Liver (tissue), 3 donors: ENCODE measurements around the gene DCBLD2.

ENCODE experiments used
- CTCF ChIP-seq: fragments of 150-350 bp; IDR thresholded peaks from 2 replicates; pipeline ENCODE4 v1.5.1; 2017; ENCODE audit warnings: improper control_type of control experiment, low read depth, low read length; ENCODE audit not compliant: missing input control
- GABPA ChIP-seq, 2 donors: IDR thresholded peaks in 1 of 2; conservative IDR thresholded peaks in 1 of 2; 2 replicates each; pipeline ENCODE4 v1.6.1; 2016; ENCODE audit warnings: antibody characterized with exemption in 2 of 2, mild to moderate bottlenecking in 1 of 2, moderate library complexity in 1 of 2
- JUND ChIP-seq, 2 donors: IDR thresholded peaks; 2 replicates each; pipeline ENCODE4 v1.6.1; 2016; ENCODE audit warnings: antibody characterized with exemption in 2 of 2
- RAD21 ChIP-seq, 2 donors: IDR thresholded peaks; 2 replicates each; pipeline ENCODE4 v1.6.1; 2016; ENCODE audit warnings: antibody characterized with exemption in 2 of 2, mild to moderate bottlenecking in 2 of 2
- SP1 ChIP-seq: IDR thresholded peaks from 2 replicates; pipeline ENCODE4 v1.6.1; 2018; ENCODE audit warnings: antibody characterized with exemption, mild to moderate bottlenecking
- YY1 ChIP-seq: IDR thresholded peaks from 2 replicates; pipeline ENCODE4 v1.6.1; 2016; ENCODE audit warnings: antibody characterized with exemption, mild to moderate bottlenecking
- TF ChIP-seq, protein P1 (sequence below): IDR thresholded peaks from 2 replicates; pipeline ENCODE4 v1.6.1; 2016; ENCODE audit warnings: antibody characterized with exemption, mild to moderate bottlenecking
- TF ChIP-seq, protein P2 (sequence below): IDR thresholded peaks from 2 replicates; pipeline ENCODE4 v1.6.1; 2016; ENCODE audit warnings: antibody characterized with exemption
- TF ChIP-seq, protein P3 (sequence below): IDR thresholded peaks from 2 replicates; pipeline ENCODE4 v1.6.1; 2016; ENCODE audit warnings: antibody characterized with exemption
- TF ChIP-seq, protein P4 (sequence below): IDR thresholded peaks from 2 replicates; pipeline ENCODE4 v1.6.1; 2016; ENCODE audit warnings: antibody characterized with exemption
- donor health status: healthy.
- donor health status: healthy.

GRCh38 chr3:98894791-98895576 lies 6.5 kb downstream of the DCBLD2 start:
- no peak for TF ChIP-seq CTCF
- TF ChIP-seq JUND (IDR thresholded peaks at IDR 0.05) = no peak
- TF ChIP-seq YY1 = no peak
- TF ChIP-seq, protein P1, sequence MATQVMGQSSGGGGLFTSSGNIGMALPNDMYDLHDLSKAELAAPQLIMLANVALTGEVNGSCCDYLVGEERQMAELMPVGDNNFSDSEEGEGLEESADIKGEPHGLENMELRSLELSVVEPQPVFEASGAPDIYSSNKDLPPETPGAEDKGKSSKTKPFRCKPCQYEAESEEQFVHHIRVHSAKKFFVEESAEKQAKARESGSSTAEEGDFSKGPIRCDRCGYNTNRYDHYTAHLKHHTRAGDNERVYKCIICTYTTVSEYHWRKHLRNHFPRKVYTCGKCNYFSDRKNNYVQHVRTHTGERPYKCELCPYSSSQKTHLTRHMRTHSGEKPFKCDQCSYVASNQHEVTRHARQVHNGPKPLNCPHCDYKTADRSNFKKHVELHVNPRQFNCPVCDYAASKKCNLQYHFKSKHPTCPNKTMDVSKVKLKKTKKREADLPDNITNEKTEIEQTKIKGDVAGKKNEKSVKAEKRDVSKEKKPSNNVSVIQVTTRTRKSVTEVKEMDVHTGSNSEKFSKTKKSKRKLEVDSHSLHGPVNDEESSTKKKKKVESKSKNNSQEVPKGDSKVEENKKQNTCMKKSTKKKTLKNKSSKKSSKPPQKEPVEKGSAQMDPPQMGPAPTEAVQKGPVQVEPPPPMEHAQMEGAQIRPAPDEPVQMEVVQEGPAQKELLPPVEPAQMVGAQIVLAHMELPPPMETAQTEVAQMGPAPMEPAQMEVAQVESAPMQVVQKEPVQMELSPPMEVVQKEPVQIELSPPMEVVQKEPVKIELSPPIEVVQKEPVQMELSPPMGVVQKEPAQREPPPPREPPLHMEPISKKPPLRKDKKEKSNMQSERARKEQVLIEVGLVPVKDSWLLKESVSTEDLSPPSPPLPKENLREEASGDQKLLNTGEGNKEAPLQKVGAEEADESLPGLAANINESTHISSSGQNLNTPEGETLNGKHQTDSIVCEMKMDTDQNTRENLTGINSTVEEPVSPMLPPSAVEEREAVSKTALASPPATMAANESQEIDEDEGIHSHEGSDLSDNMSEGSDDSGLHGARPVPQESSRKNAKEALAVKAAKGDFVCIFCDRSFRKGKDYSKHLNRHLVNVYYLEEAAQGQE = no peak
- TF ChIP-seq, protein P2, sequence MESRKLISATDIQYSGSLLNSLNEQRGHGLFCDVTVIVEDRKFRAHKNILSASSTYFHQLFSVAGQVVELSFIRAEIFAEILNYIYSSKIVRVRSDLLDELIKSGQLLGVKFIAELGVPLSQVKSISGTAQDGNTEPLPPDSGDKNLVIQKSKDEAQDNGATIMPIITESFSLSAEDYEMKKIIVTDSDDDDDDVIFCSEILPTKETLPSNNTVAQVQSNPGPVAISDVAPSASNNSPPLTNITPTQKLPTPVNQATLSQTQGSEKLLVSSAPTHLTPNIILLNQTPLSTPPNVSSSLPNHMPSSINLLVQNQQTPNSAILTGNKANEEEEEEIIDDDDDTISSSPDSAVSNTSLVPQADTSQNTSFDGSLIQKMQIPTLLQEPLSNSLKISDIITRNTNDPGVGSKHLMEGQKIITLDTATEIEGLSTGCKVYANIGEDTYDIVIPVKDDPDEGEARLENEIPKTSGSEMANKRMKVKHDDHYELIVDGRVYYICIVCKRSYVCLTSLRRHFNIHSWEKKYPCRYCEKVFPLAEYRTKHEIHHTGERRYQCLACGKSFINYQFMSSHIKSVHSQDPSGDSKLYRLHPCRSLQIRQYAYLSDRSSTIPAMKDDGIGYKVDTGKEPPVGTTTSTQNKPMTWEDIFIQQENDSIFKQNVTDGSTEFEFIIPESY = no peak
- no peak for TF ChIP-seq RAD21 (IDR thresholded peaks at IDR 0.05)
- TF ChIP-seq SP1 = no peak
- no peak for TF ChIP-seq GABPA (IDR thresholded peaks at IDR 0.05 in 1 of 2, conservative IDR thresholded peaks at IDR 0.05 in 1 of 2)
- TF ChIP-seq, protein P3, sequence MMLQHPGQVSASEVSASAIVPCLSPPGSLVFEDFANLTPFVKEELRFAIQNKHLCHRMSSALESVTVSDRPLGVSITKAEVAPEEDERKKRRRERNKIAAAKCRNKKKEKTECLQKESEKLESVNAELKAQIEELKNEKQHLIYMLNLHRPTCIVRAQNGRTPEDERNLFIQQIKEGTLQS = no peak
- TF ChIP-seq, protein P4, sequence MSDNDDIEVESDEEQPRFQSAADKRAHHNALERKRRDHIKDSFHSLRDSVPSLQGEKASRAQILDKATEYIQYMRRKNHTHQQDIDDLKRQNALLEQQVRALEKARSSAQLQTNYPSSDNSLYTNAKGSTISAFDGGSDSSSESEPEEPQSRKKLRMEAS = no peak
